Activated naive CD8-positive, alpha-beta T cell treated with anti-CD3 and anti-CD28 coated beads, Interleukin-2, amount 10 ng/mL, durations not matched to agents 7 days and 5 days (primary cell): ENCODE data around the gene TRABD. TPM values are rescaled to one million over a fixed set of nuclear protein-coding genes. Genes with fewer than 3 reads are reported as not detected.
"Not testable (repeated sequence)": the region's sequence is repeated elsewhere in the genome, so short reads cannot be mapped to it uniquely, and the experiment has no call there.

Experiments used
- ATAC-seq: fragments of 150-1000 bp; cut with Tn5 transposase; one replicate; pipeline ENCODE4 v1.10.0; 2021; ENCODE audit warnings: low read depth, moderate library complexity
- POLR2A ChIA-PET: fragments of 350-600 bp; sonication (Branson Sonifier 250); formaldehyde crosslinking; loops from one replicate; lab custom pipeline; 2021; ENCODE audit warnings: antibody characterized with exemption; lab: Charles Lee
- DNase-seq: peaks from one replicate; pipeline ENCODE4 v3.0.0; 2021
- H3K27ac Mint-ChIP-seq: one replicate; pipeline ENCODE4 v1.8.0; 2022; ENCODE audit warnings: mild to moderate bottlenecking, mixed read lengths
- H3K27me3 Mint-ChIP-seq: one replicate; pipeline ENCODE4 v1.8.0; 2022; ENCODE audit warnings: mild to moderate bottlenecking, moderate library complexity, mixed read lengths
- H3K36me3 Mint-ChIP-seq: one replicate; pipeline ENCODE4 v1.8.0; 2021; ENCODE audit warnings: mild to moderate bottlenecking, mixed read lengths
- H3K4me1 Mint-ChIP-seq: one replicate; pipeline ENCODE4 v1.8.0; 2021; ENCODE audit warnings: mixed read lengths
- H3K4me3 Mint-ChIP-seq: one replicate; pipeline ENCODE4 v1.8.0; 2022; ENCODE audit warnings: mild to moderate bottlenecking, moderate library complexity, mixed read lengths
- H3K9me3 Mint-ChIP-seq: one replicate; pipeline ENCODE4 v1.8.0; 2021; ENCODE audit warnings: mixed read lengths
- total RNA-seq, 2 experiments: library from RNA; stranded (reverse); gene quantifications; one replicate each; pipeline ENCODE4 v1.2.3, GENCODE V29; 2021

TRABD gene
- total RNA-seq, 2 experiments from 2014 or later = 116 to 121 TPM

GRCh38 chr22:50201191-50202129 is 15.7 kb downstream of the TRABD start:
- Mint-ChIP-seq H3K27me3 (no peaks in the 10 kb centered on the region), H3K36me3 (peaks cover 14% of the 10 kb centered on the region), H3K9me3 (no peaks in the 10 kb centered on the region), H3K4me3 (peak overlapping the region; percentile 88), H3K27ac (peak overlapping the region; percentile 42), H3K4me1 (peaks cover 17% of the 10 kb centered on the region)
- POLR2A ChIA-PET = interaction anchor here (1.2 to 1.4 kb wide), 3 partner anchors 10 to 14 kb away, joined by 3 to 23 read pairs (median 4); no protein-coding TSS in a partner anchor
- no peak for DNase-seq
- peak; percentile 22 for ATAC-seq

GRCh38 chr22:50202130-50202666 is 16.5 kb downstream of the TRABD start:
- peak overlapping the region; percentile 88 for H3K4me3 Mint-ChIP-seq
- H3K27me3 Mint-ChIP-seq = no peaks in the 10 kb centered on the region
- peak overlapping the region; percentile 42 for H3K27ac Mint-ChIP-seq
- ATAC-seq = no peak
- no peak for DNase-seq
- H3K36me3 Mint-ChIP-seq = peaks cover 14% of the 10 kb centered on the region
- peaks cover 17% of the 10 kb centered on the region for H3K4me1 Mint-ChIP-seq
- H3K9me3 Mint-ChIP-seq = no peaks in the 10 kb centered on the region
- POLR2A ChIA-PET = interaction anchor here (1.2 to 1.4 kb wide), 3 partner anchors 10 to 15 kb away, joined by 3 to 23 read pairs (median 4); no protein-coding TSS in a partner anchor

GRCh38 chr22:50203288-50203687 is 17.6 kb downstream of the TRABD start:
- POLR2A ChIA-PET = no interaction called here
- Mint-ChIP-seq H3K27me3 (no peaks in the 10 kb centered on the region), H3K9me3 (no peaks in the 10 kb centered on the region), H3K27ac (no peak overlapping the region), H3K4me3 (no peak overlapping the region), H3K4me1 (peaks cover 17% of the 10 kb centered on the region), H3K36me3 (peaks cover 14% of the 10 kb centered on the region)
- DNase-seq (no peak), ATAC-seq (no peak)

GRCh38 chr22:50204571-50204970 is 18.9 kb downstream of the TRABD start:
- H3K4me1 Mint-ChIP-seq = peaks cover 14% of the 10 kb centered on the region
- no peak for DNase-seq
- no peak overlapping the region for H3K4me3 Mint-ChIP-seq
- no peak for ATAC-seq
- peaks cover 12% of the 10 kb centered on the region for H3K36me3 Mint-ChIP-seq
- no peaks in the 10 kb centered on the region for H3K9me3 Mint-ChIP-seq
- POLR2A ChIA-PET = interaction anchor here (1.0 kb wide), 1 partner anchor 17 kb away, joined by 3 read pairs; no protein-coding TSS in a partner anchor
- no peak overlapping the region for H3K27ac Mint-ChIP-seq
- H3K27me3 Mint-ChIP-seq = no peaks in the 10 kb centered on the region

GRCh38 chr22:50204998-50205397 is 19.3 kb downstream of the TRABD start:
- Mint-ChIP-seq H3K27ac (peak overlapping the region; percentile 2), H3K4me1 (peaks cover 16% of the 10 kb centered on the region), H3K36me3 (peaks cover 14% of the 10 kb centered on the region)
- H3K27me3 Mint-ChIP-seq, DNase-seq, H3K4me3 Mint-ChIP-seq, H3K9me3 Mint-ChIP-seq, ATAC-seq: not testable (repeated sequence)
- POLR2A ChIA-PET = interaction anchor here (1.0 kb wide), 1 partner anchor 17 kb away, joined by 3 read pairs; no protein-coding TSS in a partner anchor

- H3K9me3 Mint-ChIP-seq = no peaks in the 10 kb centered on the region
- no peak for DNase-seq
- POLR2A ChIA-PET = interaction anchor here (1.0 to 1.8 kb wide), 2 partner anchors 16 to 18 kb away, joined by 3 to 5 read pairs; no protein-coding TSS in a partner anchor
- H3K4me1 Mint-ChIP-seq = peaks cover 16% of the 10 kb centered on the region
- no peak overlapping the region for H3K4me3 Mint-ChIP-seq
- ATAC-seq = no peak
- H3K27ac Mint-ChIP-seq = no peak overlapping the region
- H3K36me3 Mint-ChIP-seq = peaks cover 15% of the 10 kb centered on the region
- H3K27me3 Mint-ChIP-seq = no peaks in the 10 kb centered on the region
Measured at GRCh38 chr22:50205781-50206569, 20.3 kb downstream of the TRABD start.

GRCh38 chr22:50206599-50206998 is 20.9 kb downstream of the TRABD start:
- no peaks in the 10 kb centered on the region for H3K9me3 Mint-ChIP-seq
- POLR2A ChIA-PET = interaction anchor here (1.1 to 1.8 kb wide), 2 partner anchors 14 to 17 kb away, joined by 3 to 5 read pairs; no protein-coding TSS in a partner anchor
- H3K4me3 Mint-ChIP-seq = no peak overlapping the region
- DNase-seq (no peak), ATAC-seq (no peak)
- peaks cover 18% of the 10 kb centered on the region for H3K4me1 Mint-ChIP-seq
- H3K36me3 Mint-ChIP-seq = peaks cover 15% of the 10 kb centered on the region
- H3K27ac Mint-ChIP-seq = no peak overlapping the region
- H3K27me3 Mint-ChIP-seq = no peaks in the 10 kb centered on the region

GRCh38 chr22:50207383-50208140 is 21.8 kb downstream of the TRABD start:
- Mint-ChIP-seq H3K4me1 (peaks cover 14% of the 10 kb centered on the region), H3K27me3 (no peaks in the 10 kb centered on the region), H3K9me3 (no peaks in the 10 kb centered on the region), H3K4me3 (no peak overlapping the region), H3K27ac (no peak overlapping the region), H3K36me3 (peaks cover 15% of the 10 kb centered on the region)
- POLR2A ChIA-PET = interaction anchor here (1.0 to 1.8 kb wide), 3 partner anchors 15 to 318 kb away, joined by 3 to 5 read pairs (median 3); partner anchors contain the start of gene SCO2
- DNase-seq (no peak), ATAC-seq (no peak)

GRCh38 chr22:50208430-50208938 is 22.8 kb downstream of the TRABD start:
- H3K4me1 Mint-ChIP-seq = peaks cover 12% of the 10 kb centered on the region

GRCh38 chr22:50208939-50209892 is 23.5 kb downstream of the TRABD start:
- Mint-ChIP-seq H3K4me1 (peaks cover 9% of the 10 kb centered on the region), H3K4me3 (no peak overlapping the region)
- POLR2A ChIA-PET = interaction anchor here (1.0 to 1.4 kb wide), 2 partner anchors 60 to 316 kb away, joined by 3 read pairs; partner anchors contain the start of gene SCO2

More at GRCh38 chr22:50208430-50208938, 22.8 kb downstream of the TRABD start:
- ATAC-seq (no peak), DNase-seq (no peak)
- H3K27me3 Mint-ChIP-seq = no peaks in the 10 kb centered on the region
- no peak overlapping the region for H3K27ac Mint-ChIP-seq
- no peak overlapping the region for H3K4me3 Mint-ChIP-seq
- H3K36me3 Mint-ChIP-seq = peaks cover 18% of the 10 kb centered on the region
- no peaks in the 10 kb centered on the region for H3K9me3 Mint-ChIP-seq
- POLR2A ChIA-PET = interaction anchor here (1.0 to 1.4 kb wide), 2 partner anchors 59 to 317 kb away, joined by 3 read pairs; partner anchors contain the start of gene SCO2

GRCh38 chr22:50209893-50210292 is 24.2 kb downstream of the TRABD start:
- ATAC-seq (peak; percentile 76), DNase-seq (peak; percentile 76)
- peaks cover 8% of the 10 kb centered on the region for H3K4me1 Mint-ChIP-seq
- H3K27me3 Mint-ChIP-seq = no peaks in the 10 kb centered on the region
- POLR2A ChIA-PET = no interaction called here
- no peak overlapping the region for H3K4me3 Mint-ChIP-seq
- H3K9me3 Mint-ChIP-seq = no peaks in the 10 kb centered on the region
- peaks cover 14% of the 10 kb centered on the region for H3K36me3 Mint-ChIP-seq
- H3K27ac Mint-ChIP-seq = peak overlapping the region; percentile 35

More at GRCh38 chr22:50208939-50209892, 23.5 kb downstream of the TRABD start:
- Mint-ChIP-seq H3K36me3 (peaks cover 12% of the 10 kb centered on the region), H3K9me3 (no peaks in the 10 kb centered on the region), H3K27me3 (no peaks in the 10 kb centered on the region), H3K27ac (no peak overlapping the region)
- ATAC-seq = peak; percentile 11
- DNase-seq = no peak
